ENCODE results near the gene EDEM3.

GRCh38 chr1:184781941-184782340, 27.3 kb upstream of the EDEM3 start:
- TF ChIP-seq CTCF (IDR thresholded peaks at IDR 0.05) (no peak), POLR2A (IDR thresholded peaks at IDR 0.05) (no peak)
